Fibroblast of skin of back (primary cell): ENCODE results near the gene INPP4A.
"Not testable (repeated sequence)": the region's sequence is repeated elsewhere in the genome, so short reads cannot be mapped to it uniquely, and the experiment has no call there.

ENCODE experiments used
- DNase-seq: peaks from one replicate; pipeline ENCODE4 v3.0.0-alpha.2; 2013

The INPP4A gene

GRCh38 chr2:98589489-98589888 lies 144.8 kb downstream of the INPP4A start:
- DNase-seq = no peak

DNA sequence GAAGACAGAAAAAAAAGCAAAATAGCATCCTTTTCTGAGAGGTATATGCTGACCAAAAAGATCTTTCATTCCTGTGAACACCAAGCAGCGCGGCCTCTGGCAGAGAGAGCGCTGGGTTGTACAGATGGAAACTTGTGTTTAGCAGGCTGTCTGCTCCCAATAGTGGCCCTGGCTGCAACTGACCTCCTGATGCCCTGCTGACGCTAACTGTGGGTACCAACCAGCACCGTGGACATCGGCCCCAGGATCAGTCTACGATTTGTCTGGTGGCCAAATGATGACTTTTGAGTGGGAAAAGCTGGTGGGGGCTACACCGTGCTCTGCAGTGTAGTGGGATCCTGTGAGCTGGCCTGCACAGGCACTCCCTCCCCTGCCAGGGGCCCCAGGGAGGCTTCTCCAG lies 147.9 kb downstream of the INPP4A start:
- DNase-seq = no peak

DNA sequence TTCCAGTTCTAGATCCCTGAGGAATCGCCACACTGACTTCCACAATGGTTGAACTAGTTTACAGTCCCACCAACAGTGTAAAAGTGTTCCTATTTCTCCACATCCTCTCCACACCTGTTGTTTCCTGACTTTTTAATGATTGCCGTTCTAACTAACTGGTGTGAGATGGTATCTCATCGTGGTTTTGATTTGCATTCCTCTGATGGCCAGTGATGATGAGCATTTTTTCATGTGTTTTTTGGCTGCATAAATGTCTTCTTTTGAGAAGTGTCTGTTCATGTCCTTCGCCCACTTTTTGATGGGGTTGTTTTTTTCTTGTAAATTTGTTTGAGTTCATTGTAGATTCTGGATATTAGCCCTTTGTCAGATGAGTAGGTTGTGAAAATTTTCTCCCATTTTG lies 150.0 kb downstream of the INPP4A start:
- not testable (repeated sequence) for DNase-seq

DNA sequence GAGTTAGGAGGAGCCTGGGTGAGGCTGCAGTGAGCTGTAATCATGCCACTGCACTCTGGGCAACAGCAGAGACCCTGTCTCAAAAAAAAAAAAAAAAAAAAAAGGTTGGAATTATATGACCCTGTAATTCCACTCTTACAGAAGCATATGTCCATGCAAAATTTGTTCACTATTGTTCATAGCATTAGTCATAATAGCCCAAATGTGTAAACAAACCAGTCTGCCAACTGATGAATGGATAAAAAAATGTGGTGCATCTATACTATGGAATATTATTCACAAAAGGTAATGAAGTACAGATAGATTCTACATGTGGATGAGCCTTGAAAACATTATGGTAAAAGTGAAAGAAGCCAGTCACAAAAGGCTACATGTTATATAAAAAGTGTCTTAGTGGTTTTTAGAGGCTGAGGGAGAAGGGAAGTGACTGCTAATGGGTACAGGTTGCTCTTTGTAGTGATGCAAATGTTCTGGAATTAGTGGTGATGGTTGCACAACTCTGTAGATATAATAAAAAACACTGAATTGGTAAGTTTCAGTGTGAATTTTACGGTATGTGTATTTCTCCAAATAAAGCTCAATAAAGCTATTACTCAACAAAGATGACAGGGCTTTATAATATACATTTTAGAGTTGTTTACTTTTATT lies 154.2 kb downstream of the INPP4A start:
- DNase-seq = peak; percentile 20

DNA sequence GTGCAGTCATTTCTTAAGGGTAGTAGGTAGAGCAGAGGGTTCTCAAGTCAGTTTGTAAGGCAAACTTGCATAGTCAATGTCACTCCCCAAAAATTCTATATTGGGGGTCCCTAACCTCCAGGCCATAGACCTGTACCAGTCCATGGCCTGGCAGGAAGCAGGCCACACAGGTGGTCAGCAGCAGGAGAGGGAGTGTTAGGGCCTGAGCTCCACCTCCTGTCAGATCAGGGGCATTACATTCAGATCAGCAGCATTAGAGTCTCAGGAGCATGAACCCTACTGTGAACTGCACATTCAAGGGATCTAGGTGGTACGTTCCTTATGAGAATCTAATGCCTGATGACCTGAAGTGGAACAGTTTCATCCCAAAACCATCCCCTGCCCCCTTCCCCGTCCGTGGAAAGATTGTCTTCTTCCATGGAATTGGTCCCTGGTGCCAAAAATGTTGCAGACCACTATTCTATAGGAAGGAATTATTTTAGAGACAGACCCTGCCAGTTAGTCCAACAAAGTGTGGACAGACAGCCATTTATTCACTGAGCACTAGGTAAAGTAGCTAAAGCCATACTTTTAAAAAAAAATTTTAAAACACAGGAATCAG lies 157.0 kb downstream of the INPP4A start:
- DNase-seq = peak; percentile 29

DNA sequence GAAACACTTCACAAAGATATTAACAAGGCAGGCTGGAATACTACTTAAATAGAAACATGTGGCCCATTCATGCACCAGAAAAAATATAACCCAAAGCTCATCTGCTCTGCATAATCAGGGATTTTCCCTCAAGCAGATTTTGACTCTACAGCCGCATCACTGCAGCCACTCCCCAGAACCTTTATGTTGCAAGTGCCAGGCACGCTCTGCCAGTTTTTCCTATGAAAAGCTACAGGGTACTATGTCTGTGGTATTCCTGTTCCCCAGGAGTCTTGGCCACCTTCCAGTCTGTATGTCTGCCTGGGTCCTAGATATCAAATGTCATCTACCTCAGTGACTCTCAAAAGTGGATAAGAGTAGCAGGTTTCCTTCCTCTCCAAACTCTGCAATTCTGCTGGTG lies 159.9 kb downstream of the INPP4A start:
- no peak for DNase-seq

- no peak for DNase-seq
These were observed 160.4 kb downstream of the INPP4A start for GRCh38 chr2:98605076-98605475.

DNA sequence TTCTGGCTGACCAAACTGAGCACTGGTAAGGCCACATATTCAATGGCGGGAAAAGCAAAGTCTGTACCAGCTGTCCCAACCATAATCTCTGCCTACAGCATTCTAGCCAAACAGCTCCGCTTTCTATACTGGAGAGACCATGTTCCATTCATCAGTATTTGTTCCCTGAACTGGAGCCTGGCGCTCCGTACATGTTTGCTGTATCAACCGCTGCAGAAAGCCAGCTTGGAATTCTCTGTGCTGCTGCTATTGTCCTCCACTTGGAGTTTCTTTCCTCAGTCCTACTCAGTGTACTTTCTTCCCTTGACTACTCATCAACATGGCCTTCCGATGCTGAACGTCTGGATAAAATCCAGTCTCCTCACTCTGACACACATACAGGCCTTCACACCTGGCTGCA lies 161.8 kb downstream of the INPP4A start:
- no peak for DNase-seq

DNA sequence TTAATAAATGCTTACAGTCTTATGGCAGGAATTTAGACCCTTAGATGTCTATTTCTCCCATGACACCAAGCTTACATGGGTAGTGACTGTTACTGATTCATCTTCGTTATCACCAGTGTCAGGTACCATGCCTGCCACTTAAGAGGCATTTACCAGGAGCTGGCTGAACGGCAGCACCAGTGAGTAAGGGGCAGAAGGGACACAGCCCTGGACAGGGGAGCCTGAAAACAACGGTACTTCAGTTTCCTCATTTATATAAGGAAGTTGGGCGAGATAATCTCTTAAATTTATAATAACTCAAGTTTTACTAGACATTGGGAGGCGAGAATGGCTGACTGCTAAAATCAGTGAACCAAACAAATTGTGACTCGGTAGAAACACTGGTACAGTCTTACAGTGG lies 162.4 kb downstream of the INPP4A start:
- no peak for DNase-seq

DNA sequence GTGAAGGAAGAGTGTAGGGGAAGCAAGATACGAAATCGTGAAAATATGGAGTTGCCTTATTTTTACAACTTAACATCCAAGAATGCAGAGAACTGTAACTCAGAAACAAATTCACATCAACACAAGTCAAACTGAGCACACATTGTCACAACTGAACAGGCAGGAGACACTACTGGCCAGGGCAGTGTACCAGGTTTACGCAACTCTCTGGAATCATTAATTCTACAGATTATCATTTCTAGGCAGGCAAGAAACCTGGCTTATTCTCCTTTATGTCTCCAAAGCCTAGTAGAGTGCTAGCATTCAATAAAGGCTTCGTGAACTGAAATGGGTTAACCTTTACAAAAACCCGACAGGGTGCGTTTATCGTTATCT lies 163.1 kb downstream of the INPP4A start:
- no peak for DNase-seq

DNA sequence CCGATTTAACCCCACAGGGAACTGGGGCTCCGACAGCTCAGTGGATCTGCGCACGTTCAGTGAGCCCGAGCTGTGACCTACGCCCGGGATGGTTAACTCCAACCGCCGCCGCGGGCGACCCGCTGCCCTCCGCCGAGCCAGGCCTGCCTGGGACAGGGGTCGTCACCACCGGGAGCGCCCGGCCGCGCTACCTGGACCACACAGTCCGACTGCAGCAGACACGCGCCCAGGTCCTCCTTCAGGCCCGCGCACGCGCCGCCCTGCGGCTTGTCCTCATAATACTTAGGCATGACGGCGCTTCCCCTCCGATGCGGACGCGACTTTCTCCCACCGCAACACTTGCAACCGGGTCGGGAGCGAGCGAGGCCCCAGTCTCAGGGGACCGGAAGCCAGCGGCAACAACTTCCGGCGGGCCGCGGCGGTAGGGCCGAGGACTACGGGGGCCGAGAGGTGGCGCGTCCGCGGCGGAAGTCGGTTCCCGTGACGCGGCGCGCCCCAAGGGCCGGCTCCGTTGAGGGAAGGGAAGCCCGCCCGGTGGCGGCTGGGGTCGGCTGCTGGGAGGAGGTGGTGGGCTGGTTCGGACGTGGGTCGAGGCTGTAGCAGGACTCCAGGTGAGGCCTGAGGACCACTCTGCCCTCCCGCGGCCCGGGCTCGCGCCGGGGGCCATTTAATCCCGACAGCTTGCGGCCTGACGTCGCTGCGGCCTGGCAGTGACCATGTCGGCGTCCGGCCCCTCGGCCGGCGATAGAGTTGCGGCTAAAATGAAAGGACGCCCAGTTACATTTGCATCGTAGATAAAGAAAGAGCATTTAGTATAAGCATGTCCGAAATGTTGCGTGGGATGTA lies 163.7 kb downstream of the INPP4A start, which contains the start of the genes COA5 and UNC50:
TSS of gene COA5 (minus strand) at position 397 of the 846 bp plus-strand sequence. CDS start at position 290, 107 bp downstream.
TSS of gene UNC50 (plus strand) at position 474 of the 846 bp plus-strand sequence. CDS start 1,171 bp downstream, outside the sequence.
- peak; percentile 92 for DNase-seq

DNA sequence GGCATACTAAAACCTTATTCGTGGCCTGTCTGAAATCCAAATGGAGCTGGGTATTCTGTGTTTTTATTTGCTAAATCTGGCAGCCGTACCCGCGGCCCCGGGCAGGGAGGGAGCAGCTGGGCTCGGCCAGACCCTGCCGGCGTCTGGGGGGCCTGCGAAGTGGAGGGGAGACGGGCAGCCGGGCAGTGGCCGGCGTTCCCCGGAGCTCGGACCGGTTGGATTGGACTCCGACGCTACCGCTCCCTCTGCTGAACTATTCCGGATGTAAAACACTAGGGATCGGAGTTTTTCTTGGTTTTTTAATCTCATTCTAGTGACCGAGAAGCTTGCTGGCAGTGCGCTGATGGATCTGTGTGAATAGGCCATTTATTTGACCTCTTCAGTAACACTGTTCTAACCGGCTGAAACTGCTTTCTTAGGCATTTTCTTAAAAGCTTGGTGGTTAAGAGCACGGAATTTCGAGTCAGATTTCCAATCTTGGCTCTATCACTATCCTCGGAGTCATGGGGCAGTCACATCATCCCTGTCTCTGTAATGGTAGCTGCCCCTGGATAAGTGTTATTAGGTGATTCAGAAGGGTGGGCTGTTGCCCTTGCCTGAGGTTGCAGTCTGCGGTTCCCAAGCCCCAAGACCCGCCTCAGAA lies 164.4 kb downstream of the INPP4A start:
- peak; percentile 30 for DNase-seq

- no peak for DNase-seq
These were observed 169.5 kb downstream of the INPP4A start for GRCh38 chr2:98614024-98614739.

DNA sequence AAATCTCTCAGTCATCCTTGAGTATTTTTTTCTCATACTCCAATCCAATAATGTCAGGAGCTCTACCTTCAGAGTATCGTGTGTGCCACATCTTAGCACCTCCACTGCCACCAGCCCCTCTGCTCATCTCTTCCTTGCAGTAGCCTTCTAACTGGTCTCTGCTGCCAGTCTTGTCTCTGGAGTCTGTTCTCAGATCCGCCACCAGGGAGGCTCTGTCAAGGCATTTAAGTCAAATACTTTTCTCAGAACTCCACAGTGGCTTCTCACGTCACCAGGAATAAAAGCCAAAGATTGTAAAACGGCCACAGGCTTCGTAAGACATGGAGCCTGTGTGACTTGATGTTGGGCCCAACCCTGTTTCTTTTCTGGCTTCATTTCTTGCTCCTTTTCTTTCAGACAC lies 170.8 kb downstream of the INPP4A start:
- DNase-seq = no peak

GRCh38 chr2:98617149-98617548 lies 172.5 kb downstream of the INPP4A start:
- no peak for DNase-seq

GRCh38 chr2:98623657-98624056 lies 179.0 kb downstream of the INPP4A start:
- DNase-seq = no peak

- DNase-seq = no peak
These were observed 187.7 kb downstream of the INPP4A start for GRCh38 chr2:98632351-98632750.

DNA sequence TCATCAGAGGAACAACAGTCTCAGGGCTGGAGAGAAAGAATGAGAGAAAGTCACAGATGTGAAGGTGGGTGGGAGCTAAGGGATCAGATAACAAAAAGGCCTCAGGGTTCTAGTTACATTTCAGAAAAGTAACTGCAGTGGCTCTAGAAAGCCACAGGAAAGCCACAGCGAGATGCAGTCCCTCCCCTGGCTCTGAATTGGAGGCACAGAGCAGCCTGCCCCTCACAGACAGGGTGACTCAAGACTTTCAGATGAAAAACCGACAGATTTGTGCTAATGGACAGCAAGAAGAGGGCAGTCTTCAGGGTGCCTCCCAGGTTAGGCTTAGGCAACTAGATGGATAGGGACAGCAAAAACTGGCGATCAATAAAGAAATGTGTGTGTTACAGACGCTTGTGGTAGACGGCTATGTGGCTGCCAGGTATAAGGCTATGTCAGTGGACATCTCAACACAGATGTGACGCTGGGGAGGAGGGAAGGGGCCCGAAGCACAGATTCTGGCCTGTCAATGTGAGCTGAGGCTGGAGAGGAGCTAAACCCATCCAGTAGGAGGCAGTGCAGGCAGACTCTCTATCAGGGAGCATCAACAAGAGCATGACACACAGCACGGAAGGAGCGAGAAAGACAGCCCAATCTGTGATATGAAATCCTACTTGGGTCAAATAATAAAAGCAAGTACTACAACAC lies 189.9 kb downstream of the INPP4A start:
- DNase-seq = peak; percentile 1

GRCh38 chr2:98637401-98638147 lies 192.9 kb downstream of the INPP4A start:
- no peak for DNase-seq

GRCh38 chr2:98643496-98644100 lies 198.9 kb downstream of the INPP4A start:
- DNase-seq = peak; percentile 1
